Esophagus squamous epithelium (tissue), 4 donors: ENCODE data around the gene DYRK1A.

Source experiments
- CTCF ChIP-seq, 6 experiments: fragments of 450-650 bp in 4 of 6; fragments of 200-600 bp in 2 of 6; sonication (generic) in 2 of 6; IDR thresholded peaks; one replicate each; pipeline ENCODE4 v1.5.1; 2016 to 2019; ENCODE audit warnings: antibody characterized with exemption in 6 of 6, mild to moderate bottlenecking in 4 of 6, moderate library complexity in 4 of 6
- POLR2A ChIP-seq, 4 donors: fragments of 450-650 bp; IDR thresholded peaks; one replicate each; pipeline ENCODE4 v1.6.1; 2017; ENCODE audit warnings: antibody characterized with exemption in 4 of 4, mild to moderate bottlenecking in 4 of 4, moderate library complexity in 3 of 4

GRCh38 chr21:37568916-37569315 lies 202.3 kb downstream of the DYRK1A start:
- TF ChIP-seq POLR2A (IDR thresholded peaks at IDR 0.05): no peak
- TF ChIP-seq CTCF (IDR thresholded peaks at IDR 0.05): no peak
